SHP77 treated with DMSO at 0.1 percent for 48 hours (cell line): ENCODE measurements around the gene GFPT2.

Experiments used
- DNase-seq: peaks from one replicate; lab custom pipeline; 2025; lab: John Stamatoyannopoulos, UW

The GFPT2 gene

GRCh38 chr5:180282281-180282680 is 70.9 kb downstream of the GFPT2 start:
- DNase-seq, result no peak

GRCh38 chr5:180281706-180282105 is 71.4 kb downstream of the GFPT2 start:
- no peak for DNase-seq

- no peak for DNase-seq
Observed at GRCh38 chr5:180274695-180275094, 78.4 kb downstream of the GFPT2 start.

GRCh38 chr5:180271221-180271620 is 81.9 kb downstream of the GFPT2 start:
- no peak for DNase-seq

- DNase-seq, result no peak
Observed at GRCh38 chr5:180259260-180259611, 93.9 kb downstream of the GFPT2 start.

- DNase-seq, result no peak
Observed at GRCh38 chr5:180253036-180253824, 99.9 kb downstream of the GFPT2 start.

GRCh38 chr5:180251887-180252286 is 101.2 kb downstream of the GFPT2 start:
- no peak for DNase-seq

GRCh38 chr5:180251141-180251540 is 102.0 kb downstream of the GFPT2 start:
- DNase-seq, result no peak
